ENCODE measurements around the gene MYLK4.

Gene MYLK4

GRCh38 chr6:2756687-2757224 is 6.0 kb upstream of the MYLK4 start:
- no peak for DNase-seq (ENCODE audit: low read depth in 1 of 2, low spot score in 1 of 2)

- no peak for DNase-seq (ENCODE audit: low read depth in 1 of 2, low spot score in 1 of 2)
Measured at GRCh38 chr6:2756241-2756640, 5.5 kb upstream of the MYLK4 start.

DNA sequence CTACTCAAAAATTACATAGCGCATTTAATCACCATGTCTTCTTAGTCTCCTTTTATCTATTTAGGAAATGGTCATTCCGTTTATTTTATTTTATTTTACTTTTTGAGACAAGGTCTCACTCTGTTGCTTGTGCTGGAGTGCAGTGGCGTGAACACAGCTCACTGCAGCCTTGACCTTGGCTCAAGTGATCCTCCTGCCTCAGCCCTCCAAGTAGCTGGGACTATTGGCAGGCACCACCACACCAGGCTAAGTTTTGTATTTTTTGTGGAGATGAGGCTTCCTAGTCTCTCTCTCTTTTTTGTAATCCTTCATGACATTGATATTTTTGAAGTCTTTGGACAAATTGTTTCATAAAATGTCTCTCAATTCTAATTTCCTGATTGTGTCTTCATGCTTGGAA is 4.7 kb upstream of the MYLK4 start:
- no peak for DNase-seq (ENCODE audit: low read depth in 1 of 2, low spot score in 1 of 2)

DNA sequence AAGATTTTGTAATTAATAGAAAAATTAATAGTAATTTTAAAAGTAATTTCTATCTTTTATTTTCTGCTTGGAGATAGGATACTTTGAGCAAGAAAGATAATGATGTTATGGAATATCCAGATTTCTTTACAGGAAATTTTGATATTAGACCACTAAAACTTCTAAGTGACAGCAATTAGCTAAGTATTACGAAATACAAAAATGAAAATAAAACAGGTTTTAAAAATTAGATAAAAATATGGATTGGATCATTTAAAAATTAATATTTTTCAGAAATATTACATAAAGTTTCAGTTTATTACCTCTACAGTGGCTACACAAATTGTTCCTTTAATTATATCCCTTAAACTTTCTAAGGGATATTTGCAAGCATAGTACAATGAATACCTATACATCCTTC is 4.2 kb upstream of the MYLK4 start:
- no peak for DNase-seq (ENCODE audit: low read depth in 1 of 2, low spot score in 1 of 2)

GRCh38 chr6:2754393-2754792 is 3.7 kb upstream of the MYLK4 start:
- DNase-seq (ENCODE audit: low read depth in 1 of 2, low spot score in 1 of 2) = no peak

GRCh38 chr6:2753743-2754142 is 3.0 kb upstream of the MYLK4 start:
- DNase-seq (ENCODE audit: low read depth in 1 of 2, low spot score in 1 of 2) = no peak

DNA sequence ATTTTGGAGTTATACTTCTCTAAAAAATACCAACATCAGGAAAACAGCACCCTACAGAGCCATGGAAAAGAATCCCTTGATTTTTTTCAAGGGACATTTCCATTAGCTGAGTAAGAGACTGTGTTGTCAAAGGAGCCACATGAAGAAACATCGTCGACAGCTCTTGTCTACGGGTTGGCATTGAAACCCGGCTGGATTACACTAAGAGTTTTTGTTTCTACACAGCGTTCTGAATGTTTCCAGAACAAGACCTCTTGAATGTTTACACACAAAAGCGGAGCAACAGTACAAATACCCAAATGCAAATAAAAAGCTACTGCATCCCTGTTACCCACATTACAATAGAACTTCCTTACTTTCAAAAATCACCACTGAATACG is 2.4 kb upstream of the MYLK4 start:
- DNase-seq (ENCODE audit: low read depth in 1 of 2, low spot score in 1 of 2) = no peak

GRCh38 chr6:2752477-2753109 is 1.9 kb upstream of the MYLK4 start:
- no peak for DNase-seq (ENCODE audit: low read depth in 1 of 2, low spot score in 1 of 2)

DNA sequence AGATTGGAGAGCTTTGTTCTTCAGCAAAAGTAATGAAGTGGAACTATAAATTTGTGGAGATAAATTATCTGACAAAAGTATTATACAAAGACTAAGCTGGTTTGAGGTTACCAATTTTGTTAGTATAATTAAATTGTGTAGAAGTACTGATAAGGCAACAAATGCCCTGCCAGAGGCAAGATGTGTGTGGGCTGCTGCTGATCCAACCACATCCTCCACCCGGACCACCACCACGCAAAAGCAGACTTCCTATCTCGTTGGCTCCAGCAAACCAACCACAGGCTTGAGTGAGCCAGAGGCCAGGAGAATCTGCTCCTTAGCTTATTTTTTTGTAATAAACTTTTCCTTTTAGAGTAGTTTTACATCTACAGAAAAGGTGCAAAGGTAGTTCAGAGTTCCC is 1.1 kb upstream of the MYLK4 start:
- no peak for DNase-seq (ENCODE audit: low read depth in 1 of 2, low spot score in 1 of 2)

DNA sequence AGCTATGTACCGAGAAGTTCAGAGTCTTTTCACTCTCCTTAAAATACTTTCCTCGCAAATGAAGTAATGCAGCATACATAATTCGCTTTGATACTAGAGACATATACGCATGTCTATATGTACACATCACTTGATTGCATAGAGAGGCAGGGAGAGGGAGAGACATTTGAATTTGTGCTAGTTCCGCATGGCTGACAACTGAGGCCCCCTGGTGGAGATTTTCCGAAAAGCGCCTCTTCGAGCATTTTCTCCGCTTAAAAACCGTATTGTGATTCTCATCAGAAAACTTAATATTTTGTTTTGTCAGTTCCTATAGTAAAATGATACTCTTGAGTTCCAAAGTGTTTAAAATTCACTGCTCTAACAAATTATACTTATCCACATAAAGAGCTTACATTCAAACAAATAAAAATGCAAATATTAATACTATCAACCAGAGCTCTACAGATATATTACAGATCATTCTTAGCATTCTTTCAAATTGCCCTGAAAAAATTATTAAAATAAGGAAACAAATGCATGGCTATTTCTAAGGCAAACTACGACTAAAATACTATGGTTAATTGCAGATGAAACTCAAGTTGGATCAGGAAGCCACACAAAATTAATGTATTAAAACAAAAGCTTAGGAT is 637 bp downstream of the MYLK4 start:
- DNase-seq (ENCODE audit: low read depth in 1 of 2, low spot score in 1 of 2) = peak; percentile 48 to 65

- DNase-seq (ENCODE audit: low read depth in 1 of 2, low spot score in 1 of 2) = no peak
Measured at GRCh38 chr6:2748183-2748582, 2.5 kb downstream of the MYLK4 start.

DNA sequence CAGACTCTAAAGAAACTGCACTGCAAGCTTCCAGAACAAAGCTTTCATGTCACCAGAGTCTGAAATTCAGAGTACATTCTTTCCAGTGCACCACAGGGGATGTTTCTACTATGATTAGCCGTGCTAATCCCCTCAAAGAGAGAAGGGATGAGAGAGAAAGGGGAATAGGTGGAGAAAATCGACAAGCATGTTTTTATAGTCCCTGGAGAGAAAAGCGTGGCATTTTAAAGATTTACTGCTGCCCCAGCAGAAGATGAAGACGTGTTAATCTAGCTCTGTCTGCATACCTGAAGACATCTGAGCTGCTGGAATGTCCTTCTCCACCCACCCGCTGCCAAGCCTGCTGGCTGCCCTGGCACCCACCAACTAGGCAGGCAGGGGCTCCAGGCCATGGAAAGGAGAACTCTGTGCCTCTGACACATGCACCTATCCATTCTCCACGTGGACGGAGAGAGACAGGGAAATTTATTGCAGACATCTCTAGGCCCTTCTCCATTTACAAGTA is 4.1 kb downstream of the MYLK4 start:
- DNase-seq (ENCODE audit: low read depth in 1 of 2, low spot score in 1 of 2) = no peak

DNA sequence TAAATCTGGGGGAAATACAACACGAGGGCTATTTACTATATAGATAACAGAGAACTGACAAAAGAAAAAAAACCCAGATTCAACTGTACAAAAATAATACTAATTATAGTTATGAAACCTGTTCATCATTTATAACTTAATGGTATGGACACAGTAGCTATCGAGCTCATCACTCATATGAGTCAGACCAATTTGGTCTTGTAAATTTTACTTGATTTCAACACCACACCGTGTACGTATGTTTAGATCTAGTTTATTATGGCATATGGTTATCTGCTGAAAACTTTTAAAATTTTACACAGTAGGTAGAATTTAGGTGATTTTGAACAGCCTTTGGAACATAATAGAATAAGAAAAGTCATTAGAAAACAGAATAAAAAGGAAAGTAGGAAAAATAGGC is 5.5 kb downstream of the MYLK4 start:
- DNase-seq (ENCODE audit: low read depth in 1 of 2, low spot score in 1 of 2) = no peak

GRCh38 chr6:2744778-2745177 is 5.9 kb downstream of the MYLK4 start:
- DNase-seq (ENCODE audit: low read depth in 1 of 2, low spot score in 1 of 2) = no peak

GRCh38 chr6:2744209-2744771 is 6.4 kb downstream of the MYLK4 start:
- DNase-seq (ENCODE audit: low read depth in 1 of 2, low spot score in 1 of 2) = no peak

GRCh38 chr6:2743280-2744208 is 7.2 kb downstream of the MYLK4 start:
- DNase-seq (ENCODE audit: low read depth in 1 of 2, low spot score in 1 of 2) = no peak

DNA sequence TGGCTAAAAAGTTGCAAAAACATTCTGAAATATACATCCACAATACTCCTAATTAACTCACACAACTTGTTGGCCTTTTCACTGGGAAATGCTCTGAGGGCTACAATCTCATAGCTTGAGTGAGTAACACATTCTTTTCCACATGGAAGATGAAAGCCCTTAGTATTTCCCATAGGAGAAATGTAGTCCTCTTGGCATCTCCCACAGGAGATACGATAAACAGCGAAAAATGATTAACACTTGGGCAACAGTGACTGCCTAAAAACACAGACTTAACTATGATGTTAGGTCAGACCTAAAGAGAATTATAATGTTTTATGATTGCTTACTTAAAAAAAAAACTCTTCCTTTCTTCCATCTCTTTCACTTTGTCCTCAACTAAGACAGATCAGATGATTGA is 9.0 kb downstream of the MYLK4 start:
- DNase-seq (ENCODE audit: low read depth in 1 of 2, low spot score in 1 of 2) = no peak

DNA sequence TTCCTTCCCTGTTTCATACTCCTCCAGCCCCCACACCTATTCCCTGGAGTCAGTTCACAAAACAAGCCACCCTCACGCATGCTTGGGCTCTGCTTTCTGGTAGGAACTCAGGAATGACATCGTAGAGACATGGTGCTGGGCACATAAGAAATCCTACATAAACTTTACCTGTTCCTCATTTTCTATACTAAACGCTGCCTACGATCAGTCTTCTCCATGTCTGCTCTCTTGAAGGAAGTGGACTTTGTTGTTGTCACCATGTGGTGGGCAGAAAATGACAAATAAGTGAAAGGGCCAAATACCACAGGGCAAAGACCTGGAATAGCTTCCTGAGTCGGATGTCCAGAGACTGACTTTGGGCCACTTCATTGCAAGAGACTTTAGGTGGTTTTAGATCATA is 10.1 kb downstream of the MYLK4 start:
- DNase-seq (ENCODE audit: low read depth in 1 of 2, low spot score in 1 of 2) = no peak

DNA sequence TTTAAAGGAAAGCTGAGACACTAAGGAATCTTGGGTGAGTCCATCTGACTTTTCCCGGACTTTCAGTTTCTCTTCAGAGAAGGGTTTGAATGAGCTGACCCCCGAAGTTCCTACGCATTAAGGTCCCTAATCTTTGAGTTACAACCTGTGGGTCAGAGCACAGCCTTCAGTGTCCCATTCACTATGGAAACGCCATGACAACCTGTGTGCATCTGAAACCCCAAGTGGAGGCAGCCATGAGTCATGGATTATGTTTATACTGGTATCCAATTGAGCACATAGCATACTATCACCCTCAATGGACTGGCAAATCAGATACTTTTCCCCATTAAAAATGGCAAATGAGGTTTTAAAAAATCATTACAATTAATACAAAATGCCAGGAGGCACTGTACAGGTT is 11.4 kb downstream of the MYLK4 start:
- DNase-seq (ENCODE audit: low read depth in 1 of 2, low spot score in 1 of 2) = no peak

DNA sequence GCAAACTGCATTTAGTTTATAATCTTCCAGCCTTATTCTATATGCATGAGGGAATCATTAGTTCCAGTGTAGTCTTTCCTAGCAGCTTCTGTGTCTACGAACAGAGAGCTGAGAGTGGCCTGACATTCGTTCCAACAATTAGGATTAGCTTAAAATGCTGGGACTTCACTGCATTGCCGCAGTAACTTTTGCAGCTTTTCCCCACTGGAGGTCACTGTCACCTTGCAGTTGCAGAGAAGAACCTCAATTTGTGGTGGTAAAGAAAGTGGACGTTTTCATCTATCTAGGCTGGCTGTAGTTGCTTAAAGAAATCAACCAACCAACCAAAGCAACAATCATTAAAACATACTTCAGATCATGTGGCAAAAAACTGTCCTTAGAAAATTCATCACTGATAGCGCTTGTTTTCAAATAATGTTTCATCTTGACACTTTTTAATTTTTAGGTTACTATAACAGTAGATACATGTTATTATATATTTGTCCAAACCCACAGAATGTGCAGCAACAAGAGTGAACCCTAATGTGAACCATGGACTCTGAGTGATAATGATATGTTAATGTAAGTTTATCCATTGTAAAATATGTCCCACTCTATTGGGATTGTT is 12.2 kb downstream of the MYLK4 start:
- DNase-seq (ENCODE audit: low read depth in 1 of 2, low spot score in 1 of 2) = peak in 1 of 2 donors; percentile 42

- DNase-seq (ENCODE audit: low read depth in 1 of 2, low spot score in 1 of 2) = no peak
Measured at GRCh38 chr6:2737885-2738284, 12.8 kb downstream of the MYLK4 start.

All from activated CD4-positive, alpha-beta T cell treated with anti-CD3 and anti-CD28 coated beads, Interleukin-2, amount 50 U/mL, for 24 hours (primary cell).